HCEC 1CT (cell line): Measurements from ENCODE around the gene HSPB8.

Source experiments
- DNase-seq: peaks from one replicate; pipeline ENCODE4 v3.0.0-alpha.2; 2017

The HSPB8 gene

GRCh38 chr12:119171691-119172425 lies 6.9 kb upstream of the HSPB8 start:
- DNase-seq, result no peak

GRCh38 chr12:119175081-119175480 lies 3.6 kb upstream of the HSPB8 start:
- no peak for DNase-seq

GRCh38 chr12:119176267-119177055 lies 2.3 kb upstream of the HSPB8 start:
- DNase-seq, result peak; percentile 41

GRCh38 chr12:119177056-119177325 lies 1.7 kb upstream of the HSPB8 start:
- no peak for DNase-seq

- no peak for DNase-seq
Measured at GRCh38 chr12:119177724-119178380, 879 bp upstream of the HSPB8 start.

- DNase-seq, result peak; percentile 9
Measured at GRCh38 chr12:119179335-119180021, 747 bp downstream of the HSPB8 start.

GRCh38 chr12:119180380-119181040 lies 1.8 kb downstream of the HSPB8 start:
- no peak for DNase-seq

- no peak for DNase-seq
Measured at GRCh38 chr12:119181202-119181601, 2.5 kb downstream of the HSPB8 start.

- no peak for DNase-seq
Measured at GRCh38 chr12:119181944-119182343, 3.2 kb downstream of the HSPB8 start.

GRCh38 chr12:119182701-119183493 lies 4.2 kb downstream of the HSPB8 start:
- no peak for DNase-seq

GRCh38 chr12:119183942-119184695 lies 5.4 kb downstream of the HSPB8 start:
- no peak for DNase-seq

- no peak for DNase-seq
Measured at GRCh38 chr12:119195256-119195655, 16.5 kb downstream of the HSPB8 start.

- DNase-seq, result no peak
Measured at GRCh38 chr12:119198440-119198839, 19.7 kb downstream of the HSPB8 start.

GRCh38 chr12:119200601-119201000 lies 21.9 kb downstream of the HSPB8 start:
- no peak for DNase-seq

- DNase-seq, result no peak
Measured at GRCh38 chr12:119201789-119202543, 23.2 kb downstream of the HSPB8 start.

- no peak for DNase-seq
Measured at GRCh38 chr12:119202544-119202943, 23.8 kb downstream of the HSPB8 start.

GRCh38 chr12:119204131-119204530 lies 25.4 kb downstream of the HSPB8 start:
- DNase-seq, result no peak

- DNase-seq, result no peak
Measured at GRCh38 chr12:119204671-119205285, 26.0 kb downstream of the HSPB8 start.

GRCh38 chr12:119206348-119207062 lies 27.8 kb downstream of the HSPB8 start:
- DNase-seq, result no peak
